Tibial artery (tissue), 4 donors: ENCODE data around the gene PRAMEF12.
"Not testable (repeated sequence)": the region's sequence is repeated elsewhere in the genome, so short reads cannot be mapped to it uniquely, and the experiment has no call there.

Experiments used
- DNase-seq, 2 donors: peaks; one replicate each; pipeline ENCODE4 v3.0.0-alpha.2; 2019
- H3K27ac ChIP-seq, 2 donors: fragments of 200-600 bp; sonication (generic) in 1 of 2; 1 replicate in 1 of 2; 2 replicates in 1 of 2; pipeline ENCODE4 v1.5.1; 2018 to 2019; ENCODE audit warnings: mild to moderate bottlenecking in 1 of 2
- H3K27me3 ChIP-seq, 2 donors: fragments of 200-600 bp; sonication (generic) in 1 of 2; one replicate each; pipeline versions ENCODE4 v1.5.1 to v1.6.0; 2016 to 2019
- H3K36me3 ChIP-seq, 3 donors: fragments of 200-600 bp; sonication (generic) in 2 of 3; one replicate each; pipeline ENCODE4 v1.5.1; 2016 to 2019; ENCODE audit warnings: mild to moderate bottlenecking in 2 of 3
- H3K4me1 ChIP-seq, 4 donors: fragments of 200-600 bp; sonication (generic) in 2 of 4; 1 replicate in 3 of 4; 2 replicates in 1 of 4; pipeline ENCODE4 v1.5.1; 2016 to 2019
- H3K4me3 ChIP-seq, 2 donors: fragments of 200-600 bp; sonication (generic) in 1 of 2; 1 replicate in 1 of 2; 2 replicates in 1 of 2; pipeline ENCODE4 v1.5.1; 2018 to 2019; ENCODE audit warnings: mild to moderate bottlenecking in 2 of 2
- H3K9me3 ChIP-seq, 3 donors: fragments of 200-600 bp; sonication (generic) in 1 of 3; one replicate each; pipeline ENCODE4 v1.5.1; 2016 to 2019
- CTCF ChIP-seq, 2 experiments: fragments of 200-600 bp in 1 of 2; fragments of 450-650 bp in 1 of 2; IDR thresholded peaks; one replicate each; pipeline ENCODE4 v1.5.1; 2017 to 2019; ENCODE audit warnings: antibody characterized with exemption in 2 of 2, mild to moderate bottlenecking in 1 of 2, moderate library complexity in 1 of 2
- intact Hi-C: fragments of 100-400 bp; cut with DNase I; formaldehyde crosslinking; loops from one replicate; pipeline ENCODE4 v1.15.0; 2023; ENCODE audit warnings: low total_unique reads

PRAMEF12 gene

DNA sequence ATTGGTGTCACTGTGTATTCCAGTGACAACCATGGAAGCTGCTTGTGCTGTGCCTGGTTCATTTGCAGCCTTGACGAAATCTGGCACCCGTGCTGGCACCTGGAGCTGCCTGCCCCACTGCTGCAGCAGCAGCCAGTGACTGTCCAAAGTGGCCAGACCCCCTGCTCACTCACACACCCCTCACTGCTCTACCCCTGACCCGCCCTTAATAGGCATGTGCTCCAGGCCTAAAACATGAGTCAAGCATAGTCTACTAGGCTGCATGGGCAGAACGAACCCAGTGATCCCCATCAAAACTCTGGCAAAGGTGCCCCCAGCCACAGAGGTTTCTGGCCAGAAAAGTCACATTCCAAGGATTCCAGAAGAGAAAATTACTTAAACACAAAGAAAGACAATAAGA, 25.4 kb downstream of the PRAMEF12 start:
- no peak for TF ChIP-seq CTCF (IDR thresholded peaks at IDR 0.05)
- Histone ChIP-seq H3K4me3 (no peak overlapping the region), H3K4me1 (no peaks in the 10 kb centered on the region), H3K27me3 (peaks cover 0 to 9% of the 10 kb centered on the region in 2 donors), H3K27ac (no peak overlapping the region), H3K36me3 (no peaks in the 10 kb centered on the region), H3K9me3 (no peaks in the 10 kb centered on the region)
- intact Hi-C loops = no loop called here
- no peak for DNase-seq

DNA sequence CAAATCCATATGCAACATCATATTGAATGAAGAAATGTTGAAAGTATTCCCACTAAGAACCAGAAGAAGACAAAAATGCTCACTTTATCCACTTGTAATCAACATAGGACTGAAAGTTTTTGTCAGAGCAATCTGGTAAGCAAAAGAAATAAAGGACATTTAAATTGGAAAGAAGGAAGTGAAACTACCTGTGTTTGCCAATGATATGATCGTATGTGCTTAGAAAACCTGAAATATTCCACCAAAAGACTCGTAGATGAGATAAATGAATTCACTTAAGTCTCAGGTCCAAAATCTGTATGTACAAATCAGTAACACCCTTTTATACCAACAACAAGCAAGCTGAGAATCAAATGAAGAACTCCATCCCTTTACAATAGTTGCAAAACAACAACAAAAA, 26.2 kb downstream of the PRAMEF12 start:
- H3K4me1 ChIP-seq = no peaks in the 10 kb centered on the region
- DNase-seq = no peak
- no peaks in the 10 kb centered on the region for H3K36me3 ChIP-seq
- no peak for TF ChIP-seq CTCF (IDR thresholded peaks at IDR 0.05)
- intact Hi-C loops = no loop called here
- no peak overlapping the region for H3K27ac ChIP-seq
- H3K27me3 ChIP-seq = peaks cover 0 to 9% of the 10 kb centered on the region in 2 donors
- H3K4me3 ChIP-seq = no peak overlapping the region
- H3K9me3 ChIP-seq = no peaks in the 10 kb centered on the region

DNA sequence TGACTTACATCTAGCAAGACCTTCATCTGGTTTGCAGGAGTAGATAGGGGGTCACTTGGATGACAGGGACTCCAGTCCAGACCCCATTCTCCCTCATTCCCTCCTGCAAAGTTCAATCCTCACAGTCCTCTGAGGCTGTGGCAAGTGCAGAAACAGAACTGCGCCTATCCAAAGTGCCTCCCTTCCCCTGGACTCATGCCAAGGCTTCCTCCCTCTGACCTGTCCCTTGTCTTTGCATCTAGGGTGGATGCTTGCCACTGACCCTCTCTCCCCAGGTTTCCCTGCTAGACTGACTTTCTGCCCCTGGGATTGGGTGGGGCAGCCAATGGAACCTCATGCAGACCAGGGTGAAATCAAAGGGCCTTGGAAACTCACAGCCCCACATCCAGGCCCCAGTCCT, 36.4 kb downstream of the PRAMEF12 start:
- Histone ChIP-seq H3K27ac (no peak overlapping the region), H3K9me3 (peaks cover 0 to 7% (median 3%) of the 10 kb centered on the region in 3 donors), H3K4me3 (no peak overlapping the region), H3K4me1 (no peaks in the 10 kb centered on the region), H3K36me3 (no peaks in the 10 kb centered on the region), H3K27me3 (peaks cover 0 to 8% of the 10 kb centered on the region in 2 donors)
- no peak for DNase-seq
- no peak for TF ChIP-seq CTCF (IDR thresholded peaks at IDR 0.05)
- intact Hi-C loops = no loop called here

DNA sequence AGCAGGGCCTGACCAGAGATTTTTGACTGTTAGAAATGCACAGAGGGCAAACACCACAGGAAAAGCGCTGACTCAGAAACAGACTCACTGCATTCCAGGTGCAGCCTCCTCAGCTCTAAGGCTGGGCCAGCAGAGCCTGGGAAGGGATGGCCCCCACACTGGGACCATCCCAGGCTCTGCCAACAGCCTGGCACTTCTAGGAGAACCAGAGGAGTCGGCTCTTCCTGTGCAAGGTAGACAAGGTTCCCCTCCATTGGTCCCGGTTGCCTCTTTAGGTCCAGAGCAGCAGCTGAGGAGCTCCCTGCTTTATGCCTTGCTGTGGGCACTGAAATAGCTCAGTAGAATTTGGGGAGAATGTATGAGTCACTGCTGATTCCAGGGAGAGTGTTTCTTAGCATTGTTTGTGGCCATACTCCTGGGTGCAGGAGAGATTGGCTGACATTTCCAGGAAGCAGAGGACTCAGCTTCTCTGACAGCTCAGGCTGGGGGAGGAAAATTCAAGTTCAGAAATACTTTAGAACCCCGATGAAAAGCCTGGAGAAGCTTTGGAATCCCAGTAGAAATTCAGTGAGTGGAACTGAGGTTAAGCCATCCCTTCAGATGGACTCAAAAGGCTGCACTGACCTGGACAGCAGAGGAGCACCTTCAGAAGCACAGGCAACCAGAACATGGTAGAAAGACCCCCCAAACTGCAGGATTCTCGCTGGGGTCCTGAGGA, 37.3 kb downstream of the PRAMEF12 start:
- Histone ChIP-seq H3K4me3 (no peak overlapping the region), H3K4me1 (no peaks in the 10 kb centered on the region), H3K9me3 (no peaks in the 10 kb centered on the region), H3K36me3 (no peaks in the 10 kb centered on the region), H3K27ac (no peak overlapping the region), H3K27me3 (peaks cover 0 to 8% of the 10 kb centered on the region in 2 donors)
- no peak for TF ChIP-seq CTCF (IDR thresholded peaks at IDR 0.05)
- intact Hi-C loops = no loop called here
- no peak for DNase-seq

DNA sequence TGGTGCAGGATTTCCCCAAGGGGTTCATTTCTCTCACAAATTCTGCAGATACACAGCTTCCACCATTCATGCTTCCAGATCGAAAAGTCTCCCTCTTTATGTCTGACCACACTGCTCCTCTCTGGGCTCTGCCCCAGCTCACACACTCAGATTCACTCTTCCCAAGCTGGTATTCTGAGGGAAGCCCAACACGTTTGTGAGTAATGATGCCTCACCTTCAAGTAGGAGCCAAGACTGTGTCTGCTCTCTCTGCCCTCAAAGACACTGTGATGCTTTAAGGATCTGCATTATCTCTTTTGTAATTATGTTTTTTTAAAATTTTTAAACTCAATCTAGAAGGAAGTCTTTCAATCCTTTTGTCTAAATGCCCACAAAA, 37.9 kb downstream of the PRAMEF12 start:
- TF ChIP-seq CTCF (IDR thresholded peaks at IDR 0.05) = no peak
- H3K4me3 ChIP-seq = no peak overlapping the region
- no peak overlapping the region for H3K27ac ChIP-seq
- no peaks in the 10 kb centered on the region for H3K9me3 ChIP-seq
- no peaks in the 10 kb centered on the region for H3K4me1 ChIP-seq
- intact Hi-C loops = no loop called here
- H3K36me3 ChIP-seq = no peaks in the 10 kb centered on the region
- H3K27me3 ChIP-seq = peaks cover 0 to 8% of the 10 kb centered on the region in 2 donors
- DNase-seq = no peak

GRCh38 chr1:12819061-12819460, 45.5 kb downstream of the PRAMEF12 start:
- H3K27me3 ChIP-seq, H3K4me3 ChIP-seq, DNase-seq, intact Hi-C loops, H3K36me3 ChIP-seq, H3K4me1 ChIP-seq, H3K27ac ChIP-seq, H3K9me3 ChIP-seq: not testable (repeated sequence)
